PC-3 (cell line): ENCODE measurements around the gene ZNF236. TPM values are rescaled to one million over a fixed set of nuclear protein-coding genes. Genes with fewer than 3 reads are reported as not detected.
"Not testable (repeated sequence)": the region's sequence is repeated elsewhere in the genome, so short reads cannot be mapped to it uniquely, and the experiment has no call there.

Experiments used
- ATAC-seq: fragments of 200-7000 bp; cut with Tn5 transposase; 2 replicates; pipeline ENCODE4 v1.9.1; 2020; ENCODE audit warnings: mild to moderate bottlenecking, moderate library complexity
- BruUV-seq: library from RNA; stranded (reverse); fragments of 400-500 nt; replicated peaks from 2 replicates; lab custom pipeline; 2021; lab: Mats Ljungman, UMichigan
- CTCF ChIA-PET: fragments of 300-600 bp; sonication (Branson Sonifier 250); formaldehyde crosslinking; loops from one replicate; lab custom pipeline; 2022; ENCODE audit warnings: antibody characterized with exemption; lab: Charles Lee
- POLR2A ChIA-PET: fragments of 300-600 bp; sonication (Branson Sonifier 250); formaldehyde crosslinking; loops from one replicate; lab custom pipeline; 2022; ENCODE audit warnings: antibody characterized with exemption; ENCODE audit not compliant: unreplicated experiment; lab: Charles Lee
- DNase-seq: peaks from one replicate; pipeline ENCODE4 v3.0.0-alpha.2; 2015
- H2AFZ ChIP-seq: fragments of 300-600 bp; sonication (generic); 2 replicates; pipeline ENCODE4 v1.6.0; 2016; ENCODE audit warnings: antibody characterized with exemption, low read length
- H3F3A ChIP-seq: fragments of 300-600 bp; sonication (generic); one replicate; pipeline ENCODE4 v1.6.0; 2017; ENCODE audit warnings: antibody characterized with exemption, low read length, control low read depth, mild to moderate bottlenecking; ENCODE audit not compliant: unreplicated experiment
- H3K27ac ChIP-seq: fragments of 300-600 bp; sonication (generic); 2 replicates; pipeline ENCODE4 v1.5.1; 2016; ENCODE audit warnings: mild to moderate bottlenecking, low read length
- H3K27me3 ChIP-seq: fragments of 300-600 bp; sonication (generic); 2 replicates; pipeline ENCODE4 v1.6.1; 2016; ENCODE audit warnings: low read length, mixed read lengths
- H3K36me3 ChIP-seq: fragments of 300-600 bp; sonication (generic); 2 replicates; pipeline ENCODE4 v1.6.1; 2016; ENCODE audit warnings: low read depth, mixed run types, low read length, mixed read lengths
- H3K4me1 ChIP-seq: fragments of 300-600 bp; sonication (generic); 2 replicates; pipeline ENCODE4 v1.5.1; 2016; ENCODE audit warnings: low read length; ENCODE audit not compliant: insufficient read depth
- H3K4me2 ChIP-seq: fragments of 300-600 bp; sonication (generic); 2 replicates; pipeline ENCODE4 v1.6.0; 2016; ENCODE audit warnings: low read length
- H3K4me3 ChIP-seq: fragments of 300-600 bp; sonication (generic); 2 replicates; pipeline ENCODE4 v1.5.1; 2016; ENCODE audit warnings: mild to moderate bottlenecking, low read length, mixed read lengths
- H3K79me2 ChIP-seq: fragments of 300-600 bp; sonication (generic); 2 replicates; pipeline ENCODE4 v1.6.1; 2017; ENCODE audit warnings: low read length, mixed read lengths
- H3K9ac ChIP-seq: fragments of 300-600 bp; sonication (generic); 2 replicates; pipeline ENCODE4 v1.6.0; 2016; ENCODE audit warnings: mild to moderate bottlenecking, low read length
- H3K9me2 ChIP-seq: fragments of 300-600 bp; sonication (generic); replicated peaks from 2 replicates; pipeline ENCODE4 v1.6.1; 2016; ENCODE audit warnings: mixed run types, low read length, mixed read lengths
- H3K9me3 ChIP-seq: fragments of 300-600 bp; sonication (generic); 2 replicates; pipeline ENCODE4 v1.6.1; 2016; ENCODE audit warnings: low read length, mixed read lengths
- H4K20me1 ChIP-seq: fragments of 300-600 bp; sonication (generic); 2 replicates; pipeline ENCODE4 v1.6.1; 2016; ENCODE audit warnings: low read length, mixed read lengths
- EZH2 ChIP-seq: fragments of 300-600 bp; sonication (generic); IDR thresholded peaks from one replicate; pipeline ENCODE4 v1.6.1; 2017; ENCODE audit warnings: antibody characterized with exemption, mild to moderate bottlenecking, low read length; ENCODE audit not compliant: unreplicated experiment
- EZH2phosphoT487 ChIP-seq: fragments of 300-600 bp; sonication (generic); IDR thresholded peaks from 2 replicates; pipeline ENCODE4 v1.6.1; 2018; ENCODE audit warnings: mild to moderate bottlenecking, antibody characterized with exemption, low read length, borderline replicate concordance
- intact Hi-C: fragments of 100-400 bp; cut with micrococcal nuclease; formaldehyde crosslinking; loops from 2 replicates; pipeline ENCODE4 v1.9.0; 2023
- total RNA-seq: library from RNA; depleted of rRNA; stranded (reverse); fragments of >200 nt; gene quantifications from 2 replicates; pipeline ENCODE4 v1.2.3, GENCODE V29; 2014
- TF ChIP-seq, protein P1 (sequence below): fragments of 300-600 bp; sonication (generic); conservative IDR thresholded peaks from 2 replicates; pipeline ENCODE4 v1.5.1; 2017; ENCODE audit warnings: antibody characterized with exemption, low read depth, mild to moderate bottlenecking, low read length

Gene ZNF236
- total RNA-seq, 1 experiment from 2014 or later, result 7.7 TPM

DNA sequence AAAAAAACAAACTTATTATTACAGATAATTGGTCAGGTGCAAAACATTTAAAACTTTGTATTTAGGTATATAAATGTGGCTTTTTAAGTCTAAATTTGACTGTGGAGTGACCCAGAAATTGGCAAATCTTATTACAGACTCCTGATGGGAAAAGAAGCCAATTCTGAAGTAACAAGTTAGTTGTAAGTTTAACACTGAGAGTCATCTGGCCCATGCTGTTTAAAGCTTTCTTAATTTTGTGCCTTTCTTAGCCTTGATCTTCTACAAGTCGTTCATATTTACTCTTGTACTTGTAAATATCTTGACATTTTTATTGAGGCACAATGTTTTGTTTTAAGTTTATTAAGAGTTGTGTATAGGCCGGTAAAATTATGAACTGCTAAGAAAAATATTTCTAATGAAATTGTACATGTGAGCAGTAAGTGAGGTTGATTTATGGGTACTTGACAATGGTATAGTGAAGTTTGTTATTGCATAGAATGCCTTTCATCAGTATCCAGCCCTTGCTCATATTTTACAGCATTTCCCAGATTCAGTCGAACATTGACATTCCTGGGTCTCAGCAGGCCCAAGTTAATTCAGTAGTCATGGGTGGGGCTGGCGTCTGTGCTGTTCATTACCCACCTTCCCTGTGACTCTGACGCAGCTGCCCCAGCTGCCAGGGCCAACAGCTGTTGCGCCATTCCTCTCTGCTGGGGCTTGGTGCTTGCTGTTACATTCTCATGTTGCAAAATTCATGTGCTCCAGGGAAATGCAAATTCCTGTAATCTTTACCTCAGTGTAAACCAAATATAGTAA lies 121.4 kb downstream of the ZNF236 start:
- BruUV-seq, result no TSS peak
- TF ChIP-seq, protein P1, sequence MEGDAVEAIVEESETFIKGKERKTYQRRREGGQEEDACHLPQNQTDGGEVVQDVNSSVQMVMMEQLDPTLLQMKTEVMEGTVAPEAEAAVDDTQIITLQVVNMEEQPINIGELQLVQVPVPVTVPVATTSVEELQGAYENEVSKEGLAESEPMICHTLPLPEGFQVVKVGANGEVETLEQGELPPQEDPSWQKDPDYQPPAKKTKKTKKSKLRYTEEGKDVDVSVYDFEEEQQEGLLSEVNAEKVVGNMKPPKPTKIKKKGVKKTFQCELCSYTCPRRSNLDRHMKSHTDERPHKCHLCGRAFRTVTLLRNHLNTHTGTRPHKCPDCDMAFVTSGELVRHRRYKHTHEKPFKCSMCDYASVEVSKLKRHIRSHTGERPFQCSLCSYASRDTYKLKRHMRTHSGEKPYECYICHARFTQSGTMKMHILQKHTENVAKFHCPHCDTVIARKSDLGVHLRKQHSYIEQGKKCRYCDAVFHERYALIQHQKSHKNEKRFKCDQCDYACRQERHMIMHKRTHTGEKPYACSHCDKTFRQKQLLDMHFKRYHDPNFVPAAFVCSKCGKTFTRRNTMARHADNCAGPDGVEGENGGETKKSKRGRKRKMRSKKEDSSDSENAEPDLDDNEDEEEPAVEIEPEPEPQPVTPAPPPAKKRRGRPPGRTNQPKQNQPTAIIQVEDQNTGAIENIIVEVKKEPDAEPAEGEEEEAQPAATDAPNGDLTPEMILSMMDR, result no peak
- no peak for TF ChIP-seq EZH2
- no peak for TF ChIP-seq EZH2phosphoT487
- Histone ChIP-seq H3K79me2 (no peaks in the 10 kb centered on the region), H3K4me2 (no peak overlapping the region), H3K9ac (no peak overlapping the region), H3K27ac (no peak overlapping the region), H3K9me2 (no peaks in the 10 kb centered on the region), H2AFZ (no peak overlapping the region), H3F3A (no peaks in the 10 kb centered on the region), H4K20me1 (no peaks in the 10 kb centered on the region), H3K9me3 (no peaks in the 10 kb centered on the region), H3K36me3 (peaks cover 6% of the 10 kb centered on the region), H3K4me3 (no peak overlapping the region), H3K4me1 (no peaks in the 10 kb centered on the region), H3K27me3 (no peaks in the 10 kb centered on the region)
- ATAC-seq (no peak), DNase-seq (no peak)
- POLR2A ChIA-PET, result no interaction called here
- CTCF ChIA-PET, result no interaction called here
- intact Hi-C loops, result no loop called here

GRCh38 chr18:76944346-76944745 lies 122.0 kb downstream of the ZNF236 start:
- not testable (repeated sequence) for ATAC-seq

DNA sequence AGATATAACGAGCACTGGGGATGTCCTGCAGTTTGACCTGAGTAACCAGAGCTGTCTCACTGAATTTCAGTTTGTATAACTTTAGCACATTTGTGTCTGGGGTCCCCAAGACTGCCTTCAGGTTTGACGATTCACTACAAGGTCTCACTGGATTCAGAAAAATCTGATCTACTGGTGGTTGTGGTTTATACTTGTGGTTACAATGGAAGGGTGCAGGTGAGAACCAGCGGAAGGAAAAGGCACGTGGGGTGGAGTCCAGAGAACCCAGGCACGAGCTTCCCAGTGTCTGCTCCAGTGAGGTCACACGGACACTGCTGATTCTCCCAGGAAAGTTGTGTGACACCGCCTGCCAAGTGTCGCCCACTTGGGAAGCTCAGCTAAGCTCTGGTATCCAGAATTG lies 126.0 kb downstream of the ZNF236 start:
- H3K27ac ChIP-seq, result no peak overlapping the region
- H4K20me1 ChIP-seq, result no peaks in the 10 kb centered on the region
- no peak overlapping the region for H3K9ac ChIP-seq
- intact Hi-C loops, result no loop called here
- CTCF ChIA-PET, result no interaction called here
- no peaks in the 10 kb centered on the region for H3F3A ChIP-seq
- no peaks in the 10 kb centered on the region for H3K9me2 ChIP-seq
- TF ChIP-seq EZH2 (no peak), EZH2phosphoT487 (no peak)
- TF ChIP-seq, protein P1, result no peak
- H3K79me2 ChIP-seq, result no peaks in the 10 kb centered on the region
- POLR2A ChIA-PET, result no interaction called here
- no TSS peak for BruUV-seq
- H3K4me1 ChIP-seq, result no peaks in the 10 kb centered on the region
- ATAC-seq (no peak), DNase-seq (no peak)
- H3K27me3 ChIP-seq, result no peaks in the 10 kb centered on the region
- peaks cover 6% of the 10 kb centered on the region; the same call in 1 of the 2 replicates for H3K36me3 ChIP-seq
- H3K4me2 ChIP-seq, result no peak overlapping the region
- H3K4me3 ChIP-seq, result no peak overlapping the region
- H3K9me3 ChIP-seq, result no peaks in the 10 kb centered on the region
- no peak overlapping the region for H2AFZ ChIP-seq

More at GRCh38 chr18:76944346-76944745, 122.0 kb downstream of the ZNF236 start:
- H3K4me2 ChIP-seq, intact Hi-C loops, H3K36me3 ChIP-seq, POLR2A ChIA-PET, BruUV-seq, H3K4me1 ChIP-seq, H3K9me3 ChIP-seq, H3K27ac ChIP-seq, DNase-seq, H3F3A ChIP-seq, H3K4me3 ChIP-seq, H4K20me1 ChIP-seq, H3K27me3 ChIP-seq, H2AFZ ChIP-seq, CTCF ChIA-PET, H3K9me2 ChIP-seq, H3K79me2 ChIP-seq, H3K9ac ChIP-seq: not testable (repeated sequence)
